Epithelial cell of proximal tubule (primary cell): Measurements from ENCODE around the gene ENTREP3. TPM values are rescaled to one million over a fixed set of nuclear protein-coding genes. Genes with fewer than 3 reads are reported as not detected.

Experiments used
- DNase-seq: peaks from one replicate; pipeline ENCODE4 v3.0.0-alpha.2; 2011; ENCODE audit warnings: low read depth
- H3K4me3 ChIP-seq: 2 replicates; pipeline ENCODE4 v1.5.1; 2011; ENCODE audit warnings: low read depth, mild to moderate bottlenecking, low read length
- CTCF ChIP-seq: conservative IDR thresholded peaks from 2 replicates; pipeline ENCODE4 v1.5.1; 2012; ENCODE audit warnings: low read depth, mild to moderate bottlenecking, low read length
- total RNA-seq: library from RNA; depleted of rRNA; stranded (reverse); fragments of >200 nt; gene quantifications from 2 replicates; pipeline ENCODE4 v1.2.3, GENCODE V29; 2015

ENTREP3 gene
- total RNA-seq, 1 donor from 2014 or later = 15.9 TPM

- no peak for TF ChIP-seq CTCF
- H3K4me3 ChIP-seq = peak overlapping the region; percentile 89
- DNase-seq = no peak
These were observed 972 bp upstream of the ENTREP3 start for GRCh38 chr1:155256058-155256852.

- TF ChIP-seq CTCF = no peak
- DNase-seq = no peak
- H3K4me3 ChIP-seq = peak overlapping the region; percentile 89
These were observed 505 bp downstream of the ENTREP3 start for GRCh38 chr1:155254714-155255242.

- DNase-seq = no peak
- TF ChIP-seq CTCF = no peak
- peak overlapping the region; percentile 89 for H3K4me3 ChIP-seq
These were observed 1.0 kb downstream of the ENTREP3 start for GRCh38 chr1:155254228-155254713.

- no peak for DNase-seq
- TF ChIP-seq CTCF = no peak
- peak overlapping the region; percentile 89 for H3K4me3 ChIP-seq
These were observed 1.5 kb downstream of the ENTREP3 start for GRCh38 chr1:155253797-155254196.

- no peak for DNase-seq
- peak overlapping the region; percentile 89 for H3K4me3 ChIP-seq
- TF ChIP-seq CTCF = no peak
These were observed 2.1 kb downstream of the ENTREP3 start for GRCh38 chr1:155253208-155253607.

- H3K4me3 ChIP-seq = no peak overlapping the region
- no peak for TF ChIP-seq CTCF
- DNase-seq = no peak
These were observed 3.7 kb downstream of the ENTREP3 start for GRCh38 chr1:155251566-155251965.
